ENCODE results near the gene PECR.
"Not testable (repeated sequence)": the region's sequence is repeated elsewhere in the genome, so short reads cannot be mapped to it uniquely, and the experiment has no call there.

Gene PECR

DNA sequence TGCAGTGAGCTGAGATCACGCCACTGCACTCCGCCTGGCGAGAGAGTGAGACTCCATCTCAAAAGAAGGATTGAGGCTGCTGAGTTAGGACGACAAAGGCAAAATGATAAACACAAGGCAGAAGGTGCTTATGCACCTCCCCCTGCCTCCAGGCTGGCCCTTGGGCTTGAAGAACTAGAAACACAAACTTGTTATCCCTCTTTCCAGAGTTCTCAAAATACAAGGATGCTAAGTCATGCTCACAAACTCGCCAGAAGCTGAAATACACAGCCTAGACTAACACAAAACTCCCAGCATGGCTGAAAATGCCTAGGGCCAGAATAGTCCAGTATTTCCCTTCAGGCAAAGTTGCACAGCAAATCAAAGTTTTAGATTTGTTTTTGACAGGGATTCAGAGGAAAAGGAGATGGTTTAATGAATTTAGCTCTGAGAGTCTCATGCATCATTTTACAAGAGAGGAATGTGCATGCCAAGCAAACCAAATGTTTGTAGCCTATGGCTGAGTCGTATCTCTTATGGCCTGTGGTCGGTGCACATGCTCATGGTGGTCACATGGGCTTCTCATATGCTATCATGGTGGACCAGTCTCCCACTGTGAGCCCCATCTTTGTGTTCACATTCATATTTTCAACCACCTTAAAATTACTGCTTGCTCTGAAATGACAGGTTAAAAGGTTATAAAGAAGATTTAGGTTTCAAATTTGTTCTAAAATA, 52.0 kb downstream of the PECR start:
- no peak for DNase-seq (ENCODE audit: low read depth, low spot score)

DNA sequence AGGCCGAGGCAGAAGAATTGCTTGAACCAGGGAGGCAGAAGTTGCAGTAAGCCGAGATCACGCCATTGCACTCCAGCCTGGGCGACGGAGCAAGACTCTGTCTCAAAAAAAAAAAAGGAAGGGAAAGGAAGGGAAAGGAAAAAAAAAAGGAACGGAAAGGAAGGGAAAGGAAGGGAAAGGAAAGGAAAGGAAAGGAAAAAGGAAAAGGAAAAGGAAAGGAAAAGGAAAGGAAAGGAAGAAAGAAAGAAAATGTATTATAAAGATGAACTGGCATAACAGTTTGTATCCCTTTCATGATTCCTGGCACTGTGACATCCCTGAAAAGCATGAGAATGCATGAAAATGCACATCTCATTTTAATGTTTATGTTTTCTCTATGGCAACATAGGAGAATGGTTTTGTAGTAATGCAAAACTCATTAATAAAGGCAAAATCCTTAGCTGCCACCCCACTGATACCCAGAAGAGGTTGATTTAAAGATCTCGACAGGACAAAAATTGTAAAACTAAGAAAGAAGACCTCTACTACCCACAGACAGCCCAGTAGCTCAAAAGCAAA, 56.8 kb downstream of the PECR start:
- no peak for DNase-seq (ENCODE audit: low read depth, low spot score)

DNA sequence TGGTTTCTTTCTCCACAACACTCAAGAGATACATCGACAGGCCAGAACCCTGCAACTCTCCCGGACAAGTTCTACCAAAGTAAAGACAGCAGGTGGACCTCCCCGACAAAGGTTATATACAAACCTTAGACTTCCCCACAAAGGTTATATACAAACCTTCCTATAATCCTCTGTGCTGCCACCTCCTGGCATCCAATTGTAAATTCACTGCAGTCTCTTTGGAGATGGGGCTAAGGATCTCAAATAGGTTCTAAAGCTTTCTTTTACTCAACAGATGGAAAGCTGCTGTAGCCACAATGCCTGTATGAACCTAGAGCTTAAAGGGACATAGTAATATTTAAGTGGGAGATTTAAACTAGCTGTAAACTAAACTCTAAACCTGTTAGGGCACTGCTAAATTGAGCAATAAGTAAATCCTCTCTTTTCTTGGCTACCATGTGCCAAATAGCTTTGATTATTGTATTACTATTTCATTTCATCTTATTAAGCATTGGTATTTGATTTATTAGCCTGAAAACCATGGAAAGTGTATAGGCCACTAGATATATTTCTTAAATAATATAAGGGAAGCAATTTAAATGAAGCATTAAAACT, 58.5 kb downstream of the PECR start:
- no peak for DNase-seq (ENCODE audit: low read depth, low spot score)

DNA sequence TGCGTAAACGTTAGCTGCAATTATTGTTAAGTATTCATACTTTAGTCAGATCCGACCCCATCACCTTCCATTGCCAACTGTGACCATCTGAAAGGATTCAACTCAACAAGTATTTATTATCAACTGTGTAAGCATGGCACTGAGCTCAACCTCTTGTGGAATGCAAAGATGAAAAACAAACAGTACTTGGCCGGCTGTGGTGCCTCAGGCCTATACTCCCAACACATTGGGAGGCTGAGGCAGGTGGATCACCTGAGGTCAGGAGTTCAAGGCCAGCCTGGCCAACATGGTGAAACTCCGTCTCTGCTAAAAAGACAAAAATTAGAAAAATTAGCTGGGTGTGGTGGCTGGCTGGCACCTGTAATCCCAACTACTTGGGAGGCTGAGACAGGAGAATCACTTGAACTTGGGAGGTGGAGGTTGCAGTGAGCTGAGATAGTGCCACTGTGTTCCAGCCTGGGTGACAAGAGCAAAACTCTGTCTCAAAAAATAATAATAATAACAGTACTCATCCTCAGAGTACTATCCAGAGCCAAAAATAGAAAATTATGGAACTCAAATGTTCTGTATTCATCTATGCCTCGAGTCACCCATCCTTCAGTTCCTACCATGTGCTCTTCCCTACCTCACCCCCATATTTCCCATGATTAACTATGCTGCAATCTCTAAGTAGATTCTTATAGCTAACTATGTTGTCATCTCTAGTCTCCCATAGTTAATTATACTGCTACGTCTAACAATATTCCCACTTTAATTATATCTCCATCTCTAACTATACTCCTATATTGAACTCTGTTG, 59.6 kb downstream of the PECR start:
- no peak for DNase-seq (ENCODE audit: low read depth, low spot score)

DNA sequence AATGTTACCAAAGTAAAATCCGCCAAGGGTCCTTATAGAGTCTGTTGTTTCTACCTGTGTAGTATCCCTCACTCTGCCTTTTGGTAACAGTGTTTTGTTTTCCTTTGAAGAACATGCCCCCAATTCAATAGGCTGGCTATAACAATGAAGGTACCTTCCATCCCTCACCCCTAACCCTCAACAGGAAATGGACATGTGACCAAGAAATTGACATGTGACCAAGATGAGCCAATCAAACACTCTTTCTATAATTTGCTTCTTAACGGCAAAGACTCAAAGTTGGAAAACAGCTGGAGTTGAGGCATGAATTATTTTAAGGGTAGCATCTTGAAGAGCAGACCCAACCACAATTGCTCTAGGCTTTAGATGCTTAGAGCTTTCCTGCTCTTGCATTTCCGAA, 62.9 kb downstream of the PECR start:
- no peak for DNase-seq (ENCODE audit: low read depth, low spot score)

DNA sequence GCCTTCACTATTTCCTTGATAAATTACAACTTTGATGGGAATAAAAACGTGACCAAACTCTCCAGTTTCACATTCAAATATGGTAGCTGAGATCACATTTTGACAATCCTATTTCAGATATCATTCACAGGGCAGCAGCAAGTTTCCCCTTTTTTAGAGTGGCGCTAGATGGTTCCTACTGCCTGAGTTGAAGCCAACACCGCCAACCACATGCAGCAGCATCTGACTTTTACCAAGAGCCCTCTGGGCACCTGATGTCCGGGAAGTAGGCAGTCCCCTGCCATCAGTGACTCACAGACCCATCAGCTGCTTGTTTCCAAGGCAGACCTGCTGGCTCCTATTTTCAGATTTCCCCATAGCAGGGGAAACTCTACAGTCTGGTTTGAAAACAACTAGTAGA, 64.2 kb downstream of the PECR start:
- DNase-seq (ENCODE audit: low read depth, low spot score) = no peak

DNA sequence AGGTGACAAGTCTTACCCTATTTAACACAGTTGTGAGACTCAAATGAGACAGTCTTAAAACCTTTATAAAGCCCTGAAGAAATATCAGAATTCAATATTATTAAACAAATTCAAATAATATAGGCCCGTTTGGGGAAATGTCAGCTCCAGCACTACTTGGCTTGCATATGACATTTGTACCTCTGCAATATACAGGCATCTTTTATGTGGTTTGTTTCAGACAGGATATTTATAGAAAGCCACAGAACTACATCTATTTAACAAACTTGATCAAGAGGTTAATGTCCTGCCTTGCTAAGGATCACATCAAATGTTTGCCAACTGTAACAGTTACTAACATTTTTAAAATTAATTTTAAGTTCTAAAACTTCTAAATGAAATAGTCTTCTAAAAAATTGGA, 65.0 kb downstream of the PECR start:
- DNase-seq (ENCODE audit: low read depth, low spot score) = no peak

DNA sequence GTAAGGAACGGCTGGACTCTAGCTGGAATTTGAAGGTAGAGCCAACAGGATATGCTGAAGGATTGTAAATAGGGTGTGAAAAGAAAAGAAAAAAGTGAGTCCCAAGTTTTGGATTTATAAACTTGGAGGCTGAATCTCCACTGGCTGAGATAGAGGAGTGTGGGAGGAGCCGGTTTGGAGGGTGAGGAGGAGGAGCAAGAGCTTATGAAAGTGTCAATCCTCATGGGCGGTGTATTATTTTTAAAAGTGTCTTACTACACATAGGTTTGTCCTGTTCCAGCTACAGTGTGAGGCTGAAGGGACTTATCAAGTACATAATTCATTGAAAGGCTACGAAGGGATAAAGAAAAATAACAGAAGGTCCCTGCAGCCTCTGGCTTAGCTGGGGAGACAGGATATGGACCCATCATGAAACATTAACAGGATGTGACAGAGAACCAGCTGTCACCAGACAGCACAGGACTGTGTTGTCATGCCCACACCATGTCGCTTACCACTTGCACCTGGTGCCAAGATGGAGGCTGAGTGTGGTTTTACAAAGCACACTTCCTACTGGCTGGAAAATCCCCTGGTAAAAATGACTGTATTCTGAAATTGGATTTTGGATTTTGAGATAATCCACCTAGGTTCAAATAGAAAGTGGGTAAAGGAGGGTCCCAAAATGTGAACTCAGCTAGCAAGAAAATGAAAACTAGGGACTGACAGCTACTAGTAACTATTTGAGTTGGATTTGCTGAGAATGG, 65.7 kb downstream of the PECR start:
- DNase-seq (ENCODE audit: low read depth, low spot score) = no peak

DNA sequence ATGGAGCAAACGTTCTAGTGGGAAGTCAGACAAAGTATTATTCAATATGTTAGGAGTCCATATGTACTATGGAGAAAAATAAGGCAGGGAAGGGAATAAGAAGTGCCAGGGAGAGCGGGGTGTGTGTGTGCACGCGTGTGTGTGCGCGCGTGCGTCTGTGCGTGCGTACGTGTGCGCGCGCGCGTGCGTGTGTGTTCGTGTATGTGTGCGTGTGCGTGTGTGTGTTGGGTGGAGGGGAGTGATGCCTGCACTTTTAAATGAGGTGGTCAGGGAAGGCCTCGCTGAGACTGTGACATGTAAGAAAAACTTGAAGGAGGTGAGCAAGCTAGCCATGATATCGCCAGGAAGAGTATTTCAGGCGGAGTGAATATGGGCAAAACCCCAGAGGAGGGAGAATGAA, 66.6 kb downstream of the PECR start:
- no peak for DNase-seq (ENCODE audit: low read depth, low spot score)

DNA sequence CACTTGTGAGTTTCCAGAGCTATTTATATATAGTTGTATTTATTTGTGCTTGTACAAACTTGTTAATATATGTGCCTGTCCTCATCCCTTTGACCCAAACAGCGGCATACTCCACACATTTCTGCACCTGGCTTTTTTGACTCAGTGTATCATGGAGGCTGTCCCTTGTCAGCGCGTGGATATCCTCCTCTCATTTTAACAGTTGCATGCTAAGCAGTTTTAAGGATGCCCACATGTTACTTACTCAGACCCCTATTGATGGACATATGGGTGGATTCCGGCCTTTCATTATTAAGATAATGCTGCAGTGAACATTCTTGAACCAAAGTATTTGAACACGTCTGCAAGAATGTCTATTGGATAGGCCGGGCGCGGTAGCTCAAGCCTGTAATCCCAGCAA, 67.6 kb downstream of the PECR start:
- no peak for DNase-seq (ENCODE audit: low read depth, low spot score)

DNA sequence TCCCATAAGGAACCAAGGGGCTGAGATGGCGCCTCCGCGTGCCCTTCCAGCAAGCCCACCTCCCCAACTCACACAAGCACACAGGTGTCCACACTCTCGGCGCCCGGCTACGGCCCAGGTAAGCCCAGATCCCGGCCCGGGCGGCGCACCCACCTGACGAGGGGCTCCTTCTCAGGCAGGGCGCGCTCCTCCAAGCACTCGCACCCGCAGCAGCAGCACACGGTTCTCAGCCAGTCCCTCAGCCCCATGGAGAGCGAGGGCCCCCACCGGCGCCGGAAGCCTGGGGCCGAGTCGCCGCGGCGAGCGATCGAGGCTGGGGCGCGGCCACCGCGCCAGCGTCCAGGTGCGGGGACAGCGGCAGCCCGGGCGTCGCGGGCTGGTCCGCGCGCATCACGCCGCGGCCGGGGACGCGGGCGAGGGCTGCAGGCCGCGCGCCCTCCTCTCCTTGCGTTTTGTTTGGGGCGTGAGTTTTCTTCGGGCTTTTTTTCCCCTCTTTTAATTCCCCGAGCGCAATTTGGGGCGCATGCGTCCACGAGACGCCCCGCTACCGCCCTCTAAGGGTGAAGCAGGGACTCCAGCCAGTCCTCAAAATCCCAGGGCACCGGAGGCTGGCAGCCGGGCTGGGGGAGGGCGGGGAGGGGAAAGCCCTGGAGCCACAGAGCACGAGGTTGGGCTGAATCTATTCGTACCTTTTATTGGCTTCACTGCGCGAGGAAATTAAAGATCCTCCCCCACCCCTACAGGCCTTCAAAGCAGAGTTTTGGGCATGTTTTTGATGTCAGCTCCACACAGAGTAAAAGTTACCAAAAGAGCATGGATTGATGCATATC, 68.3 kb downstream of the PECR start, which contains the start of gene MREG:
MREG (minus strand) TSS at position 472 of the 830 bp plus-strand sequence; CDS start at position 248, 224 bp downstream.
- peak; percentile 72 for DNase-seq (ENCODE audit: low read depth, low spot score)

DNA sequence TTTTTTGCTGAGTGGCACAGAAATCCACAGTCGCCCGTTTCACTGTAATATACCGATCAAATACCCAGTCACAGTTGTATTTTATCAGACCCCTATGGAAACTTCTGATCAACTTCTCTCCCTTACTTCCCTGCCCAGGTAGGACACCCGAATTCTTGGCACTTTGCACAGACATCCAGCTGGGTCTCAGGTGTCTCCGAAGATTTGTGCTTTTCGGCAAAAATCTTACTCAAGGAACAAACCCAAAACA, 68.9 kb downstream of the PECR start:
- no peak for DNase-seq (ENCODE audit: low read depth, low spot score)

DNA sequence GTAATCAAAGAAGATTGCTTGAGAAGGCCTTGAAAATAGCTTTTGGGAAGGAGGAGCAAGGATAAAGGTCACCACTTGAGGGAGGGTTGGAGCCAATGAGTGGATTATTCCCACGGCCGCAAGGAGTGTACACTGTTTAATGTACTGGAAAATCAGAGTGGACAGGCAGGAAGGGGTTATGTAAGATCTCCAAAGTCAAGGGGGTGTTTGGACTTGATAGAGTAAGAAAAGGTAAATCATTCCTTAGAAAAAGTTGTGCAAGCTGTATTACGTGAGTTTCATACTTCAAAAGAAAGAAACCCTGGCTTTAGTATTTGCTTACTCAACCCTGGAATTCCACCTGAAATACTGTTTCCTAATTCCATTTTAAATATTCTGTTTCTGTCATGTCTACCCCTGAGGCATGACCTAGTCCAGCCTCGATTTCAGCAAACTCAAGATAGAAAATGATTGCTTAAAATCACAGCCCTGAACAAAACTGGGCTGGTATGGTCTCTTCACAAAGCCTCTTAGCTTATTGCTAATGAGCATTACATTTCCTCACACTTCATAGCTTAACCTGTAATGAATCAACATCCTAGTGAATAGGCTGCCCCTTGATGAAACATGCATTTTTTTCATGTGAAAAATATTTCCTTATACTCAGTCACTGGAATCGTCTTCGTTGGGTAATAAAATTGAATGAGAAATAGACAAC, 69.3 kb downstream of the PECR start:
- no peak for DNase-seq (ENCODE audit: low read depth, low spot score)

DNA sequence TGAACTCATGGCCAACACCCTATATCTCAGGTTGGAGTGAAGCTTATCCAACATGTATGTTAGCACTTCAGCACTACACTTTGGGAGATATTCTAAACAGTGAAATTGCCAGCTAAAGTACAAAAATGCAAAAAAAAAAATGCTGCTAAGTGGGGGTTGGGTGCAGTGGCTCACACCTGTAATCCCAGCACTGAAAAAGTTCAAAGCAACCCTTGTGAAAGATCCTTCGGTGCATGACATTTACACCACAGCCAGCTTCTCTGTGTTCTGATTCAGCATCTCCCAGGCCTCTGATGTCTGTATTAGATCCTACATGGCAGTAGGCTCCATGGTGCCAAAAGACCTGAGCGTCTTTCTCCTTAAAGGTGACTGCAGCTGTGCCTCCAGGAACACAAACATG, 72.4 kb downstream of the PECR start:
- not testable (repeated sequence) for DNase-seq (ENCODE audit: low read depth, low spot score)

DNA sequence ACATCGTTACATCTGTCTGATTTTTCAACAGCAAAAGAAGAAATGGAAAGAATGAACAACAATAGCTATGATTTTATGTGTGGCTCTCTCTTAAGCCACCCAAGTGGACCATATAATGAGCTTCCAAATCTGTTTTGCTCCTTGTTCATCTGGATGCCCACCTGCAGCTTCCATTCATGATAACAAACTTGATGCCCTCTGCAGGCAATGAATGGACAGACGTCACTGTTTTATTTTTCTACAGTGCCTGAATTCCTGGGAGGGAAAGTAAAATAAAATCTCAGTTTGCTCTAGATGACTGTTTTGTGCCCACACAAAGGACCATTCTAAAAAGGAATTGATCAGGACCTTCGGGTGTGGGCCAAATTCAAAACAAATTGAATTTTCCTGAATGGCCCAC, 73.2 kb downstream of the PECR start:
- no peak for DNase-seq (ENCODE audit: low read depth, low spot score)

DNA sequence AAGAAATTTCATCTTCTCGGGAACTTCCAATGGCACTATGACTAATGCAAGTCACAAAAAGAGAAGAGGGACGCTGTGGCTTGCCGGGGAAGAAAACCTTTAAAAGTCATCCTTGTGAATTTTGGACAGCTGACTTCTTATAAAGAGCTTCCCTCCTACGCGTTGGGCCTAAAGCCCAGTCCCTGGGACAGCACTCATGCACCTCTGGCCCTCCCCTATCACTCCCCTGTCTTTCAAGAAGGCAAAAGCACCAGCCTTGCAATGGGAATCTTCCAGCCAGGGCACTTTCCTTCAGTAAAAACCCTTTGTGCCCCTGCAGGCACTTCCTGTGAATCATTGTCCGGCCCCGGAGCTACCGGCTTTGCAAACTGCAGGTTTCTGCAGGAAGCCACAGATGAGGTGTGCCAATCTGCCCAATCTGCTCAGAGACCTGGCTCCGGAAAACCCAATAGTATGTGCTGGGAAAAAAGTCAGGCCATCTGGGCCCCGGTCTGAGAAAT, 75.4 kb downstream of the PECR start:
- DNase-seq (ENCODE audit: low read depth, low spot score) = no peak

DNA sequence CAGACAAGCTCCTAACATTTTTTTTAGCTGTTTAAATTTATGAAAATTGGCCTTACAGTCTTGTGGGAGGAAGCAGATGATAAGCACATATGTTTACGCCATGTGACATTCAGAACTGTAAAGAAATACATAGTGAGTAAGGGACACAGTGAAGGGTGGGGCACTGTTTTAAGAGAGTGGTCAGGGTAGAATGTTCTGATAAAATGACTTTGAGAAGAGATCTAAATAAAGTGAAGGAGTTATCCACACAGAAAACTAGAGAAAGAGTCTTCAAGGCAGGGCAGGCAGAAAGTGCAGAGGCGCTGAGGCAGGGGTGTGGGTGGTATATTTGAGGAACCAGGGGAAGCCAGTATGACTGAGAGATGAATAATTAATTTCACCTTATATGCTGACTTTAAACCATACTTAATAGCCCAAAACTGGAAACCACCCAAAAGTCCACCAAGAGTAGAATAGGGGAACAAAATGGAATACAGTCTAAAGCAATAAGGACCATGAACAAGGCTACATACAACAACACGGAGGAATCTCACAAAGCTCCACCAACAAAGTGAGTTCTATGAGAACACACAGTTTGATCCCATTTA, 76.8 kb downstream of the PECR start:
- no peak for DNase-seq (ENCODE audit: low read depth, low spot score)

DNA sequence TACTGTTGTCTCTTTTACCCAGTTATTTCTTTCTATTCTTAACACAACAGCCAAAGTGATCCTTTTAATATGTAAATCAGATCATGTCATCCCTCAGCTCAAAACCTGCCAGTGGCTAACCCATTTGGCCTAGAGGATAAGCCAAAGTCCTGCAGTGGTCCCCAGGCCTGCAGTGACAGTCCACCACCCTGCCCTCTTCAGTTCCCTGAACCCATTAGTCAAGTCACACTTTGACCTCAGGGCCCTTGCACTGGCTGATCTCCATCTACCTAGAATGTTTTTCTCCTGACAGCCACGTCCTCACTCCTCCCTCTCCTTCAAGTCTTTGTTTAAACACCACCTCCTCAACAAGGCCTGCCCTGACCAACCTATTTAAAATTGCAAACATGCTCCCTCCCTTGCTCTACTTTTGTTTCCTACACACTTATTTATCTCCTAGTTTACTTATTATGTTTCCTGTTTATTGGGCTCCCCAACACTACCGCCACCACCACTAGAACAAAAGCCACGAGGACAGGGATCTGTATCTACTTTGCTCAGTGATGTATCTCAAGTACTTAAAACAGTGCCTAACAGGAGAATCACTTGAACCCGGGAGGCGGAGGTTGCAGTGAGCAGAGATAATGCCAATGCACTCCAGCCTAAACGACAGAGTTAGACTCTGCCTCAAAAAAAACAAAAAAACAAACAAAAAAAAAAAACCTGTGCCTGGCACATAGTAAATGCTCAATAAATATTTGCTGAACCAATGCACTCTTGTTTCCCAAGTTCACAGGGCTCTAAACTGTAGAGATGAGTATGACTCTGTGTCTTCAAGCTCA, 77.5 kb downstream of the PECR start:
- no peak for DNase-seq (ENCODE audit: low read depth, low spot score)

DNA sequence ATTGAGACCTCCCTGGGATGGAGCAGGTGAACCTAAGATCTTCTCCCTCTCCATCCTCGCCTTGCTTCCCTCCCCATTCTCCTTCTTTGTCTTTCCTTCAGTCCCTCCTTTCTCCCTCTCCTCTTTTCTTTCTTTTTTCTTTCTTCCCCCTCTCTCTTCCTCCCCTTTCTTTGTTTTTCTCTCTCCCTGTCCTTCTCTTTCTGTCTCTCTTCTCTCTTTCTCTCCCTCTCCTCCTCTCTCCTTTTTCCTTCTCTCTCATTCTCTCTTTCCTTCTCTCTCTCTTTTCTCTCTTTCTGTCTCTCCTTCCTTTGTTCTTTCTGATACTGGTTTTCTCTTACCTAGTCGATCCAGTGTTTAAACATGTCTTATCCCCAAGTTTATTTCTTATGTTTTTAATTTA, 78.9 kb downstream of the PECR start:
- DNase-seq (ENCODE audit: low read depth, low spot score) = no peak

Measured in activated naive CD8-positive, alpha-beta T cell treated with anti-CD3 and anti-CD28 coated beads, Interleukin-2, amount 50 U/mL, for 16 hours (primary cell).